ENCODE data around the gene TXNRD1.

DNA sequence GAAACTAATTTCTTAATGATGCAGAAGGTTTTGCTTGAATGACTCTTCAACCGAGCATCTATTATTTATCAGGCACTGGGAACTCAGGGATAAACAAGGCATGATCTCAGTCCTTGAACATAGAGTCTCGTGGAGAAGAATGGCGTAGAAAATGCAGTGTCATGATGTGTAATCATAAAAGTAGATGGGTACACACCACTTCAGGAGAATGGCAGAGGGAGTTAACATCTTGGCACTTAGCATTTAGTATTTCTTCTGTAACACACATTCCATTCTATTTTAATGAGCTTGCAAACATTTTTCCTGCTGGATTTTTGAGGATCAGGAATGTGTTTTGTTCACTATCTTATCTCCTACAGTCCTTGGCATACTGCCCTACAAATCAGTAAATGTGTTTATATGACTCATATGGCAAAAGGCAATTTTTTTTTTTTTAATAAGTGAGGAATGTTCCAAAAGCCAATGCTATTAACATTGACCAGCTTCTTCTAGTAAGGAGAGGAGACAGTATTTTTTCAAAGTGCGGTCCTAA is 3.8 kb downstream of the TXNRD1 start:
- TF ChIP-seq TCF4 (CRISPR knock-in tag; IDR thresholded peaks at IDR 0.05; ENCODE audit: borderline replicate concordance) (no peak), ZNF8 (CRISPR knock-in tag; IDR thresholded peaks at IDR 0.05) (no peak), CREB5 (CRISPR knock-in tag; IDR thresholded peaks at IDR 0.05; ENCODE audit: low read depth) (peak; percentile 76; the same call in 1 of the 2 replicates), CSDC2 (CRISPR knock-in tag; IDR thresholded peaks at IDR 0.05) (no peak), OSR1 (CRISPR knock-in tag; IDR thresholded peaks at IDR 0.05) (no peak), PATZ1 (CRISPR knock-in tag; IDR thresholded peaks at IDR 0.05; ENCODE audit: borderline replicate concordance) (no peak), ARNTL (CRISPR knock-in tag; IDR thresholded peaks at IDR 0.05; ENCODE audit: borderline replicate concordance, low read depth) (no peak), GLIS3 (CRISPR knock-in tag; IDR thresholded peaks at IDR 0.05) (no peak), BACH2 (CRISPR knock-in tag; IDR thresholded peaks at IDR 0.05; ENCODE audit: borderline replicate concordance) (no peak), ZFP3 (CRISPR knock-in tag; IDR thresholded peaks at IDR 0.05) (no peak)
- TF ChIP-seq, protein P1, sequence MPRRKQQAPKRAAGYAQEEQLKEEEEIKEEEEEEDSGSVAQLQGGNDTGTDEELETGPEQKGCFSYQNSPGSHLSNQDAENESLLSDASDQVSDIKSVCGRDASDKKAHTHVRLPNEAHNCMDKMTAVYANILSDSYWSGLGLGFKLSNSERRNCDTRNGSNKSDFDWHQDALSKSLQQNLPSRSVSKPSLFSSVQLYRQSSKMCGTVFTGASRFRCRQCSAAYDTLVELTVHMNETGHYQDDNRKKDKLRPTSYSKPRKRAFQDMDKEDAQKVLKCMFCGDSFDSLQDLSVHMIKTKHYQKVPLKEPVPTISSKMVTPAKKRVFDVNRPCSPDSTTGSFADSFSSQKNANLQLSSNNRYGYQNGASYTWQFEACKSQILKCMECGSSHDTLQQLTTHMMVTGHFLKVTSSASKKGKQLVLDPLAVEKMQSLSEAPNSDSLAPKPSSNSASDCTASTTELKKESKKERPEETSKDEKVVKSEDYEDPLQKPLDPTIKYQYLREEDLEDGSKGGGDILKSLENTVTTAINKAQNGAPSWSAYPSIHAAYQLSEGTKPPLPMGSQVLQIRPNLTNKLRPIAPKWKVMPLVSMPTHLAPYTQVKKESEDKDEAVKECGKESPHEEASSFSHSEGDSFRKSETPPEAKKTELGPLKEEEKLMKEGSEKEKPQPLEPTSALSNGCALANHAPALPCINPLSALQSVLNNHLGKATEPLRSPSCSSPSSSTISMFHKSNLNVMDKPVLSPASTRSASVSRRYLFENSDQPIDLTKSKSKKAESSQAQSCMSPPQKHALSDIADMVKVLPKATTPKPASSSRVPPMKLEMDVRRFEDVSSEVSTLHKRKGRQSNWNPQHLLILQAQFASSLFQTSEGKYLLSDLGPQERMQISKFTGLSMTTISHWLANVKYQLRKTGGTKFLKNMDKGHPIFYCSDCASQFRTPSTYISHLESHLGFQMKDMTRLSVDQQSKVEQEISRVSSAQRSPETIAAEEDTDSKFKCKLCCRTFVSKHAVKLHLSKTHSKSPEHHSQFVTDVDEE (CRISPR knock-in tag; IDR thresholded peaks at IDR 0.05) = 0 out of 2 replicates have a peak, but pooled peaks have one; percentile 14

Measured in SK-N-SH treated with all-trans-retinoic acid at 6 μM for 48 hours (cell line).